ENCODE data around the gene EIF3J.
"Not testable (repeated sequence)": the region's sequence is repeated elsewhere in the genome, so short reads cannot be mapped to it uniquely, and the experiment has no call there.

The EIF3J gene

GRCh38 chr15:44542596-44542995, 5.6 kb downstream of the EIF3J start:
- DNase-seq, result no peak

DNA sequence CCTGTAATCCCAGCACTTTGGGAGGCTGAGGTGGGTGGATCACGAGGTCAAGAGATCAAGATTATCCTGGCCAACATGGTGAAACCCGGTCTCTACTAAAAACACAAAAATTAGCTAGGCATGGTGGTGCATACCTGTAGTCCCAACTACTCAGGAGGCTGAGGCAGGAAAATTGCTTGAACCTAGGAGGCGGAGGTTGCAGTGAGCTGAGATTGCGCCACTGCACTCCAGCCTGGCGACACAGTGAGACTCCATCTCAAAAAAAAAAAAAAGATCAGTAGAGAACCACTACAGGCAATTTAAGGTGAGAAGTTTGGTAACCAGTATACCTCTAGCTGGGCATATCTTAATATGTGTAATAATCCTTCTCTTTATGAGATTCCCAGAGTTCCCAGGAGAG, 7.8 kb downstream of the EIF3J start:
- not testable (repeated sequence) for DNase-seq

GRCh38 chr15:44545913-44546802, 9.2 kb downstream of the EIF3J start:
- peak; percentile 46 to 64 for DNase-seq

DNA sequence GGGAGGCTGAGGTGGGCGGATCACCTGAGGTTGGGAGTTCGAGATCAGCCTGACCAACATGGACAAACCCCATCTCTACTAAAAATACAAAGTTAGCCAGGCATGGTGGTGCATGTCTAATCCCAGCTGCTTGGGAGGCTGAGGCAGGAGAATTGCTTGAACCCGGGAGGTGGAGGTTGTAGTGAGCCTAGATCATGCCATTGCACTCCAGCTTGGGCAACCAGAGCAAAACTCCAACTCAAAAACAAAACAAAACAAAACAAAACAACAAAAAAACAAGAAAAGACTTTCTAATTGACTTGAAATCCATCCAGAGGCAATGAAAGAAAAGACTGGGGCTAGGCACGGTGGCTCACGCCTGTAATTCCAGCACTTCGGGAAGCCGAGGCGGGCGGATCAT, 12.2 kb downstream of the EIF3J start:
- not testable (repeated sequence) for DNase-seq

GRCh38 chr15:44550256-44550655, 13.3 kb downstream of the EIF3J start:
- peak in 1 of 2 donors; percentile 49 for DNase-seq

- DNase-seq, result no peak
Measured at GRCh38 chr15:44550734-44551133, 13.8 kb downstream of the EIF3J start.

GRCh38 chr15:44554934-44555723, 18.2 kb downstream of the EIF3J start:
- no peak for DNase-seq

GRCh38 chr15:44560926-44561325, 24.0 kb downstream of the EIF3J start:
- not testable (repeated sequence) for DNase-seq

GRCh38 chr15:44565387-44566154, 28.6 kb downstream of the EIF3J start:
- DNase-seq, result no peak

DNA sequence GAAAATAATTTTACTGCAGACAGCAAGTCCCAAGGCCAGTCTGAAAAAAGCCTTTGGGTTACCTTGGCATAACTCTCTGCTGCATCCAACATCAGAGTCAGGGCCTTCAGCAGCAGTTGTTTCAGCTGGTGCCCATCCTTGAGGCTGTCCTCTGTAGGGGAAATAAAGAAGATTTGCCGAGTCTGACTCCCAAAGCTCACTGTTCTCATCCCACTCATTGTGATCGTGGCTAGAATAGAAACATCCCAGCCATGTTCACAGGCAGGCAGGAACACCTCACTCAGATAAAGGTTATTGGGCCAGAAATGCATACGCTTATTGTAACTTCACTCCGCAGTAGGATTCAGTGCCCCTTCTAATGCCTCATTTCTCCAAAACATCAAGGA, 29.2 kb downstream of the EIF3J start:
- DNase-seq, result no peak

DNA sequence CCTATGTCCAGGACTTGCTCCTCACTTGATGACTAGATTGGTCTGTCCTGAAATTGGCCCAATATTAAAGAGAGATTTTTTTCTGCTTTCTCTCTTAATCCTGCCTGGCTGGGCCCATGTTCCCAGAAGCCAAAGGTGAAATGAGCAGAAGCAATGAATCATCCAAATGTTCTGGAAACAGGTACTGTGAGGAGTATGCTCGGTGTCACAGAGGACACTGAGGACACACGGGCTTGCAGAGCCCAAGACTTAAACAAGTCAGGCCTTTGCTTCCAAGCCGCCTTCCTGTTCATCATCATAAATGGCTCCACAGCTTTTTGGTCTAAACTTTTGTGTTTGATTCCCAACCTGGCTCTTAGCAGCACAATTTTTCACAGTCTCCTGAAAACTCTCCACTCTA, 31.4 kb downstream of the EIF3J start:
- DNase-seq, result no peak

GRCh38 chr15:44569316-44569715, 32.4 kb downstream of the EIF3J start:
- DNase-seq, result no peak

DNA sequence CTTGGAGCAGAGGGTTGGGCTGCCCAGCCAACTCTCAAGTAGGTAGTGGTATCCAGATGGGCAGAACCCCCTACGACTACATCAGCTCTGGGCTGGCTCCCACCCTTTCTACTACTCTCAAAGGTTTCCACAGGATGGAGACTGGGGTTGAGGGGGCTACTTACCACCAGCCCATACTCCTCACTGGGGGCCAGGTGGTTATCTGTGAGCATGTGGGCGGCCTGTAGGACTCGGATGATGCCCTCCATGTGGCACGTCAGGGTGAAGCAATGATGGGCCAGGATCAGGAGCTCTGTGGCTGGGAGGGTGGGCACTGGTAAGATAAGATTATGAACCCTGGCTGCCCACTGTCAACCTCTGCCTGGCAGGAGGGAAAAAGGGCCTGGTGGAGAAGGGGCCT, 33.4 kb downstream of the EIF3J start:
- DNase-seq, result no peak

- DNase-seq, result no peak
Measured at GRCh38 chr15:44573386-44573785, 36.4 kb downstream of the EIF3J start.

GRCh38 chr15:44574734-44575133, 37.8 kb downstream of the EIF3J start:
- no peak for DNase-seq

DNA sequence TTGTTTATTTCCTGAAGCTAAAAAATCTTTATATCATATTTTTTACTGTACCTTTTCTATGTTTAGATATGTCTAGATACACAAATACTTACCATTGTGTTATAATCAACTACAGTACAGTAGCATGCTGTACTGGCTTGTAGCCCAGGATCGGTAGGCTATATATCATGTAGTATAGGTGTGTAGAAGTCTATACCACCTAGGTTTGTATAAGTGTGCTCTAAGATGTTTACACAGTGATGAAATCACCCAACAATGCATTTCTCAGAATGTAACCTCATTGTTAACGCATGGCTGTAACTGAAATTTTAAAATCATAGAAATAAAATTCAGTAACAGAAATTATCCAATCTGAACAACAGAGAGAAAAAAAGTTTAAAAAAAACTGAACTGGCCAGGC, 43.2 kb downstream of the EIF3J start:
- no peak for DNase-seq

DNA sequence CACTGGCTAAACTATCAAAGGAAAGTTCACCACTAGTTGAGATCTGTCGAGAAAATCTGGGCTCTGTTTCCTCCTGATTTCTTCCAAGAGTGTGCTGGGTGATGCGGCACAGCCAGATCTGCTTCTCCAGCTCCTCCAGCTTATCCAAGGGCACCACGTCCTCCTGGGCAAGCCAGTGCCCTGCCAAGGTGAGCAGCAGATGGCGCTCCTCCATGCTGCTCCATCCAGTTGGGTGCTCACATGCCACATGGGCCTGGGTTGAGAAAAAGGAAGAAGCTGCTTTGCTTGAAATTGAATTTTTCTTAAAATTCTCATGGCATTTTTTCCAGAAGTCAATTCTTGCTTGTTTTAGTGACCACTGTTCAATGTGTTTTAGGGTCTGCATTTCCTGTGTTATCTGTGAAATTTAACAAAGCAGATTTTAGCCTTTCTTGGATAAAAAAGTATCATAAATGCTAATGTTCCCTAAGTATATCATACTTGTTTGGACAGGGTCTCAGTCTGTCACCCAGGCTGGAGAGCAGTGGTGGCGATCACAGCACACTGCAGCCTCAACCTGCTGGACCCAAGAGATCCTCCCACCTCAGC, 47.3 kb downstream of the EIF3J start:
- peak; percentile 10 to 47 for DNase-seq

GRCh38 chr15:44585633-44586032, 48.7 kb downstream of the EIF3J start:
- DNase-seq, result no peak

GRCh38 chr15:44588541-44588940, 51.6 kb downstream of the EIF3J start:
- DNase-seq, result no peak

DNA sequence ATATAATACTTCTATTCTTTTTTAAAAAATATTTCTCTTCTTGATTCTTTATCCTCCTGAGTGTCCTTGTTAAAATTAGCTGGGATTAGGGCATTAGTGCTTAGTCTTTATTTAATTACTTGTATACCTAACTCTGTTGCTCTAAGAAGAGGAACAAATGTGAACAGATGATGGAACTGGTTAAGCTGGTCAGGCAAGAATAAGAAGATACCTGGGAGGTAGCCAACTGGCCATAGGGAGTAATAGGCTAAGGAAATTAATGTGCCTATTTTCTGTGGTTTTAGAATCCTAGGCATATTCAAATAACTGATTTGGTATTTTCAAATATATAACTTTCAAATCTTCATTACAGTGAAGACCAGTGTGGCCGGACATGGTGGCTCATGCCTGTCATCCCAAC, 54.4 kb downstream of the EIF3J start:
- no peak for DNase-seq

DNA sequence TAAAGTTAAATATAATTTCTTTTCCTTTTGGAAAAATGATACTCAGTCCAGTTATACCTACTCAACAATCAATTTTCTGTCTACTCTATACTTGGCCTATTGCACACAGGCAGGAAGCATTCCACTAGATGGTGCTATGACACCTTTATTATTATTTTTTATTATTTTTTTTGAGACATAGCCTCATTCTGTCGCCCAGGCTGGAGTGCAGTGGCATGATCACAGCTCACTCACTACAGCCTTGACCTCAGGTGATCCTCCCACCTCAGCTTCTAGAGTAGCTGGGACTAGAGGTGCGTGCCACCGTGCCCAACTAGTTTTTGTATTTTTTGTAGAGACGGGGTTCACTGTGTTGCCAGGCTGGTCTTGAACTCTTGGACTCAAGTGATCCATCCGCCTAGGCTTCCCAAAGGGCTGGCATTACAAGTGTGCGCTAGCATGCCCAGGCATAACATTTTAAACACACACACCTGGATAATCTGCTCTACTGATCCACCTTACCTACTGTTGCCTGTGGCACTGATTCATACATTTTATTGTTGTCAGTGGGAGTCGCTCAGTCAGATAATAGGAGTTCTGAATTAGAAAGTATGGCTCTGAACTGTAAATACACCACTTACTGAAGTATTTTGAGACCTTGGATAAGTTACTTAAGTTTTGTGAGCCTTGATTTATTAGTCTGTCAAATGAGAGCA, 56.2 kb downstream of the EIF3J start:
- DNase-seq, result peak; percentile 21 to 49

DNA sequence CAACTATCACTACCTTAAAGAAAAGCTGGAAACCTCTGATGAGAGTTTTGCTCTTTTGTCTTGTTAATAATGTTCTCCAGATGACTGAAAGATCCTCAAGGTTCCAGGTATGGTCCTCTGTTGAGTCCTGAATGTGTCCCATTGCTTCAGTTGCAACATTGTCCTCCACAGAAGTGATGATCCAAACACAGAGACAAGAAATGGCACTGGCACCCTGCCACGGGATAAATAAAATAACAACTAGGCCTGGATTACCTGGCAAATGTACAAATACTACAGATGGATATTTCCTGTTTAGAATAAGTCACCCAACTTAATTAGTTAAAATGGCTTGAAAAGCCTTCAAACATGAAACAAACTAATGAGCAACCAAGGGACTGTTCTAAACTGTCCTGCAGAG, 58.3 kb downstream of the EIF3J start:
- DNase-seq, result no peak

All from inflammatory macrophage (primary cell).